Left ventricle myocardium inferior (tissue), 1 donor: Measurements from ENCODE around the gene LIX1L. TPM values are rescaled to one million over a fixed set of nuclear protein-coding genes. Genes with fewer than 3 reads are reported as not detected.

ENCODE experiments used
- DNase-seq: peaks from one replicate; pipeline ENCODE4 v3.0.0-alpha.2; 2020
- H3K27ac ChIP-seq: fragments of 200-600 bp; replicated peaks from 2 replicates; pipeline ENCODE4 v1.8.0; 2021
- H3K27me3 ChIP-seq: fragments of 200-600 bp; 2 replicates; pipeline ENCODE4 v1.8.0; 2021; ENCODE audit warnings: low read depth
- H3K36me3 ChIP-seq: fragments of 200-600 bp; 2 replicates; pipeline ENCODE4 v1.8.0; 2021
- H3K4me1 ChIP-seq: fragments of 200-600 bp; 2 replicates; pipeline ENCODE4 v1.8.0; 2021
- H3K4me3 ChIP-seq: fragments of 200-600 bp; 2 replicates; pipeline ENCODE4 v1.8.0; 2021; ENCODE audit warnings: mild to moderate bottlenecking, moderate library complexity
- H3K9me3 ChIP-seq: fragments of 200-600 bp; replicated peaks from 2 replicates; pipeline ENCODE4 v1.8.0; 2021
- CTCF ChIP-seq: fragments of 200-600 bp; IDR thresholded peaks from 2 replicates; pipeline ENCODE4 v1.8.0; 2021; ENCODE audit warnings: antibody characterized with exemption, mild to moderate bottlenecking, borderline replicate concordance
- intact Hi-C: fragments of 100-400 bp; cut with micrococcal nuclease; formaldehyde crosslinking; loops from one replicate; pipeline ENCODE4 v1.11.0; 2022
- total RNA-seq: library from RNA; stranded (reverse); fragmentation: NEBNext Ultra II Directional; extraction: Animal tissue kit (Norgen Biotek cat#: 25700); gene quantifications from one replicate; pipeline ENCODE4 v1.2.1, GENCODE V29; 2021
- donor health status: DM: no; HTN: yes; CAD: no; lungs with severe emphysema.

The LIX1L gene
- total RNA-seq, 1 donor from 2014 or later, result 23.0 TPM

- H3K4me3 ChIP-seq, result no peak overlapping the region
- H3K36me3 ChIP-seq, result no peaks in the 10 kb centered on the region
- no peak for TF ChIP-seq CTCF
- H3K4me1 ChIP-seq, result peaks cover 95% of the 10 kb centered on the region
- peak overlapping the region; percentile 95 for H3K27ac ChIP-seq
- no peaks in the 10 kb centered on the region for H3K27me3 ChIP-seq
- intact Hi-C loops, result no loop called here
- DNase-seq, result no peak
- H3K9me3 ChIP-seq, result no peaks in the 10 kb centered on the region
Observed at GRCh38 chr1:145959333-145959732, 1.5 kb upstream of the LIX1L start.

DNA sequence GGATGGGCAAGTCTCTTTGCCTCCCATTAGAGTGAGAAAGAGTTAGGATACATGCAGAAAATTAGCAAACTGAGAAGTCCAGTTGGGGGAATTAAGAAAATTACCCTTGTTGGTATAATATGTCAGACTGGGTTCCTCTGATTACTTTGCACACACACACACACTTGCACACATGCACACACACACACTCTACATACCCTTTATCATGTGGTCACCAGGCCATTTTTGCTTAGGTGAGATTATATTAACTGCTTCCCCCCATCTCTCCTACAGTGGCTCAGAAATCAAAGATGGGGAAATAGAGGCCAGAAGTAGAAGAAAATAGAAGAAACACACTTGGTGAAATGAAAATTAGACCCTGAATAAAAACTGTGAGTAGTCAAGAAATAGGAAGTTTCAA, 917 bp upstream of the LIX1L start:
- H3K27me3 ChIP-seq, result no peaks in the 10 kb centered on the region
- intact Hi-C loops, result no loop called here
- H3K36me3 ChIP-seq, result no peaks in the 10 kb centered on the region
- H3K4me3 ChIP-seq, result no peak overlapping the region
- H3K4me1 ChIP-seq, result peaks cover 95% of the 10 kb centered on the region
- H3K9me3 ChIP-seq, result no peaks in the 10 kb centered on the region
- H3K27ac ChIP-seq, result peak overlapping the region; percentile 98
- TF ChIP-seq CTCF, result no peak
- DNase-seq, result no peak

- H3K4me3 ChIP-seq, result peak overlapping the region; percentile 80
- TF ChIP-seq CTCF, result no peak
- H3K27me3 ChIP-seq, result no peaks in the 10 kb centered on the region
- H3K9me3 ChIP-seq, result no peaks in the 10 kb centered on the region
- H3K36me3 ChIP-seq, result peaks cover 3% of the 10 kb centered on the region
- intact Hi-C loops, result no loop called here
- peaks cover 84% of the 10 kb centered on the region for H3K4me1 ChIP-seq
- H3K27ac ChIP-seq, result peak overlapping the region; percentile 98
- peak; percentile 31 for DNase-seq
Observed at GRCh38 chr1:145956781-145957442, 905 bp downstream of the LIX1L start.

GRCh38 chr1:145956361-145956760, 1.5 kb downstream of the LIX1L start:
- intact Hi-C loops, result no loop called here

DNA sequence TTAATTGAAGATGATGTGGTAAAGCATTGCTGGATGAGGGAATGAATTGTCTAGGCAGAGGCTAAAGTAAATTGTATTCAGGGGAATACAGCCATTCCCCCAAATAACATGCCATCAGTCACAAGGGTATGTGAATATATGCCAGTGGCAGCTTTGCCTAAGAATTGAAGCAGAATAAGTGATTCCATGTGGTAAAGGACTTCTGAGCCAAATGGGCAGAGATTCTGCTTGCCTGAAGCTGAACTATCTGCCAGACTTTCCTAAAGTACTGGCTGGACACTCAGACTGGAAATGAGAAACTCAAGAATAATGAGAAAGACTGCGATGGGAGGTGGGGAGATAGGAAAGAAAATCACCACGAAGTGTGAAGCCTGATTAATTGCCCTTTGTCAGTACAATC, 2.4 kb downstream of the LIX1L start:
- peak overlapping the region; percentile 98 for H3K27ac ChIP-seq
- peaks cover 11% of the 10 kb centered on the region for H3K36me3 ChIP-seq
- intact Hi-C loops, result no loop called here
- no peak for DNase-seq
- peaks cover 84% of the 10 kb centered on the region for H3K4me1 ChIP-seq
- H3K27me3 ChIP-seq, result no peaks in the 10 kb centered on the region
- TF ChIP-seq CTCF, result no peak
- no peaks in the 10 kb centered on the region for H3K9me3 ChIP-seq
- H3K4me3 ChIP-seq, result peak overlapping the region; percentile 80

More at GRCh38 chr1:145956361-145956760, 1.5 kb downstream of the LIX1L start:
- H3K4me1 ChIP-seq, result peaks cover 84% of the 10 kb centered on the region
- H3K9me3 ChIP-seq, result no peaks in the 10 kb centered on the region
- peak overlapping the region; percentile 80 for H3K4me3 ChIP-seq
- peaks cover 8% of the 10 kb centered on the region for H3K36me3 ChIP-seq
- no peaks in the 10 kb centered on the region for H3K27me3 ChIP-seq
- peak overlapping the region; percentile 98 for H3K27ac ChIP-seq
- TF ChIP-seq CTCF, result no peak
- no peak for DNase-seq
